ENCODE results near the gene GIMAP2.

- peak; percentile 54 for TF ChIP-seq CTCF (IDR thresholded peaks at IDR 0.05; ENCODE audit: borderline replicate concordance, extremely low read depth, low read length, poor library complexity, severe bottlenecking)
- no peak for TF ChIP-seq EZH2 (IDR thresholded peaks at IDR 0.05; ENCODE audit: borderline replicate concordance, low read depth, low read length, severe bottlenecking)
These were observed 53.5 kb downstream of the GIMAP2 start for GRCh38 chr7:150739033-150739432.
